Effector memory CD8-positive, alpha-beta T cell (primary cell): ENCODE measurements around the gene PRRG2.

Experiments
- ATAC-seq: fragments of 150-1000 bp; cut with Tn5 transposase; replicated peaks from 2 replicates; pipeline ENCODE4 v1.10.0; 2021; ENCODE audit warnings: mild to moderate bottlenecking, moderate library complexity
- DNase-seq, 3 experiments: peaks; one replicate each; pipeline ENCODE4 v3.0.0; 2021
- H3K27ac Mint-ChIP-seq, 2 donors: one replicate each; pipeline ENCODE4 v1.8.0; 2022; ENCODE audit warnings: mild to moderate bottlenecking in 2 of 2, mixed read lengths in 2 of 2, moderate library complexity in 2 of 2
- H3K27me3 Mint-ChIP-seq, 2 donors: one replicate each; pipeline ENCODE4 v1.8.0; 2022; ENCODE audit warnings: mixed read lengths in 2 of 2
- H3K36me3 Mint-ChIP-seq: one replicate; pipeline ENCODE4 v1.8.0; 2022; ENCODE audit warnings: mild to moderate bottlenecking, moderate library complexity, mixed read lengths; ENCODE audit not compliant: insufficient read depth
- H3K4me1 Mint-ChIP-seq, 2 donors: one replicate each; pipeline ENCODE4 v1.8.0; 2022; ENCODE audit warnings: low read depth in 2 of 2, mixed read lengths in 2 of 2
- H3K4me3 Mint-ChIP-seq, 2 donors: one replicate each; pipeline ENCODE4 v1.8.0; 2022; ENCODE audit warnings: mild to moderate bottlenecking in 2 of 2, mixed read lengths in 2 of 2, moderate library complexity in 2 of 2
- H3K9me3 Mint-ChIP-seq, 2 donors: one replicate each; pipeline ENCODE4 v1.8.0; 2022; ENCODE audit warnings: mixed read lengths in 2 of 2

Gene PRRG2

GRCh38 chr19:49595819-49596404, 14.8 kb downstream of the PRRG2 start:
- H3K27ac Mint-ChIP-seq = no peak overlapping the region
- H3K36me3 Mint-ChIP-seq = peaks cover 34% of the 10 kb centered on the region
- H3K9me3 Mint-ChIP-seq = no peaks in the 10 kb centered on the region
- no peak for ATAC-seq
- H3K4me1 Mint-ChIP-seq = peaks cover 29 to 37% of the 10 kb centered on the region in 2 donors
- H3K4me3 Mint-ChIP-seq = no peak overlapping the region
- DNase-seq = no peak
- H3K27me3 Mint-ChIP-seq = no peaks in the 10 kb centered on the region

DNA sequence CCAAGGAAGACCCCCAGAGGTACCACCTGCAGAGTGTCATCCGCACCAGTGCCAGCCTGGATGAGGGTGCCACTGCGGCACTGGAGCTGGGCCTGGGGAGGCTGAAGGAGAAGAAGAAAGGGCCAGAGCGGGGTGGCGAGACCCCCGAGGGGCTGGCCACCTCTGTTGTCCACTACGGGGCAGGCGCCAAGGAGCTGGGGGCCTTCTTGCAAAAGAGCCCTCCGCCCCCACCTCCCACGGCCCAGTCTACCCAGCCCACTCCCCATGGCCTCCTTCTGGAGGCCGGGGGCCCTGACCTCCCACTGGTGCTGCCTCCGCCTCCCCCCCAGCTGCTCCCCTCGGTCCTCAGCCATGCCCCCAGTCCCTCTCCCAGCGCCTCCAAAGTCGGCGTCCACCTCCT, 15.3 kb downstream of the PRRG2 start:
- Mint-ChIP-seq H3K27me3 (no peaks in the 10 kb centered on the region), H3K9me3 (no peaks in the 10 kb centered on the region), H3K4me3 (no peak overlapping the region), H3K36me3 (peaks cover 38% of the 10 kb centered on the region), H3K4me1 (peaks cover 32 to 40% of the 10 kb centered on the region in 2 donors), H3K27ac (no peak overlapping the region)
- ATAC-seq (no peak), DNase-seq (no peak)

GRCh38 chr19:49596954-49597702, 16.0 kb downstream of the PRRG2 start:
- Mint-ChIP-seq H3K4me3 (no peak overlapping the region), H3K9me3 (no peaks in the 10 kb centered on the region), H3K36me3 (peaks cover 38% of the 10 kb centered on the region), H3K27me3 (no peaks in the 10 kb centered on the region), H3K4me1 (peaks cover 31 to 39% of the 10 kb centered on the region in 2 donors), H3K27ac (peak overlapping the region in 1 of 2 donors; percentile 57)
- DNase-seq (no peak), ATAC-seq (no peak)

GRCh38 chr19:49597703-49597974, 16.5 kb downstream of the PRRG2 start:
- no peaks in the 10 kb centered on the region for H3K27me3 Mint-ChIP-seq
- no peaks in the 10 kb centered on the region for H3K9me3 Mint-ChIP-seq
- H3K27ac Mint-ChIP-seq = peak overlapping the region in 1 of 2 donors; percentile 57
- DNase-seq (no peak), ATAC-seq (no peak)
- peaks cover 26 to 34% of the 10 kb centered on the region in 2 donors for H3K4me1 Mint-ChIP-seq
- peaks cover 38% of the 10 kb centered on the region for H3K36me3 Mint-ChIP-seq
- no peak overlapping the region for H3K4me3 Mint-ChIP-seq

- no peak for DNase-seq
- Mint-ChIP-seq H3K36me3 (peaks cover 33% of the 10 kb centered on the region), H3K27ac (peak overlapping the region; percentile 65 to 88), H3K4me3 (no peak overlapping the region), H3K4me1 (peaks cover 15 to 20% of the 10 kb centered on the region in 2 donors), H3K9me3 (no peaks in the 10 kb centered on the region), H3K27me3 (no peaks in the 10 kb centered on the region)
- ATAC-seq = no peak
Observed at GRCh38 chr19:49599378-49600295, 18.5 kb downstream of the PRRG2 start.

GRCh38 chr19:49601482-49602038, 20.4 kb downstream of the PRRG2 start:
- DNase-seq = no peak
- Mint-ChIP-seq H3K27me3 (no peaks in the 10 kb centered on the region), H3K9me3 (no peaks in the 10 kb centered on the region), H3K4me1 (peaks cover 18 to 19% of the 10 kb centered on the region in 2 donors), H3K4me3 (no peak overlapping the region), H3K36me3 (peaks cover 33% of the 10 kb centered on the region), H3K27ac (no peak overlapping the region)
- no peak for ATAC-seq

DNA sequence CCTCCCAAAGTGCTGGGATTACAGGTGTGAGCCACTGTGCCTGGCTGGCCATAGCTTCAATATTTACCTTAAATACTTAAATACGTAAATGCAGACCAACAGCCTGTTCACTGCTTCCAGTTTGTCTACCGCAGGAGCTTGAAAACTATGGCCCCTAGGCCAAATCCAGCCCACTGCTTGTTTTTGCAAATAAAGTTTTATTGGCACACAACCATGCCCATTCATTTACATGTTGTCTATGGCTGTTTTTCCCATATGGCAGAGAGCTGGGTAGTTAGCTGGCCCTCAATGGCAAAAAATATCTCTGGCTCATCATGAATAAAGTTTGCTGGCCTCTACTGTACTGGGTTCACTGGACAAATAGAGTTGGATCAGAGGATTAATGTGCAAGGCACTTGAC, 21.7 kb downstream of the PRRG2 start:
- no peak overlapping the region for H3K4me3 Mint-ChIP-seq
- no peak overlapping the region for H3K27ac Mint-ChIP-seq
- H3K27me3 Mint-ChIP-seq = no peaks in the 10 kb centered on the region
- no peaks in the 10 kb centered on the region for H3K9me3 Mint-ChIP-seq
- H3K36me3 Mint-ChIP-seq = peaks cover 42% of the 10 kb centered on the region
- DNase-seq = no peak
- ATAC-seq = no peak
- H3K4me1 Mint-ChIP-seq = peaks cover 19 to 24% of the 10 kb centered on the region in 2 donors

DNA sequence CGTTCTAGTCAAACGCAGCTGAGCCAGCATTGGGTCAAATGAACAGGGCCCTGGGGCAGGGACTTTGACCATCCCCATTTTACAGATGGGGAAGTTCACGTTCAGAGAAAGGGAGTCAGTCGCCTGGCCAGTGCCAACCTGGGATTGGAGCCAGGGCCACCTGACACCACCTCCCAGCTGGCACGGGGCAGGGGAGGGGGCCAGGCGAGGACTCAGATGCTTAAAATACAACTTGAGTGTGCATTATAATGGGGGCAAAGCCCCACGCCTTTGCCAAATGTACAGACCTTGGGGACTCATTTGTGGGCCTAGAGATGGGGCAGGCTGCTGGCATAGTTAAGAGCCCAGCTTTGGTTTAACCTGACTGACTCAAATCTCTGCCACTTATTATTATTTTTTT, 24.5 kb downstream of the PRRG2 start:
- Mint-ChIP-seq H3K4me1 (peaks cover 15 to 22% of the 10 kb centered on the region in 2 donors), H3K9me3 (no peaks in the 10 kb centered on the region), H3K27ac (peak overlapping the region in 1 of 2 donors; percentile 17), H3K36me3 (peaks cover 63% of the 10 kb centered on the region), H3K4me3 (no peak overlapping the region), H3K27me3 (no peaks in the 10 kb centered on the region)
- DNase-seq (no peak), ATAC-seq (no peak)

DNA sequence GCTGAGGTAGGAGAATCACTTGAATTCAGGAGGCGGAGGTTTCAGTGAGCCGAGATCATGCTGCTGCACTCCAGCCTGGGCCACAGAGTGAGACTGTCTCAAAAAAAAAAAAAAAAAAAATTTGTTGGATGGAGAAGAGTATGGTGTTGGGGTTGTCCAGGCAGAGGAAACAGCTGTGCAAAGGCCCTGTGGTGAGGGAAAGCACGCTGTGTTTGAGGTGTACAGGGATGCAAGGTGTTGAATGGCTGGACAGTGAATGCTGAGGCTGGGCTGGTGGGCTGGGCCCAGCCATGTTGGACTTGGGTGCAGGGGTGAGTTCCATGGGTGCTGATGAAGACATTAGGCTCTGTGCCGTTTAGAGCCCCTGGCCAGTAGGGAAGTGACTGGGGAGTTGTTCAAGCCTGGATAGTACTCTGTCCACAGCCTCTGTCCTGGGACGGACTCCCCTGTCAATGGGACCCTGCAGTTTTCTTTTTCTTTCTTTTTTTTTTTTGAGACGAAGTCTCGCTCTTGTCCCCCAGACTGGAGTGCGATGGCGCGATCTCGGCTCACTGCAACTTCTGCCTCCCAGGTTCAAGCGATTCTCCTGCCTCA, 28.5 kb downstream of the PRRG2 start:
- Mint-ChIP-seq H3K27ac (no peak overlapping the region), H3K9me3 (no peaks in the 10 kb centered on the region)
- DNase-seq = no peak

GRCh38 chr19:49613374-49613773, 32.3 kb downstream of the PRRG2 start:
- Mint-ChIP-seq H3K27ac (peak overlapping the region; percentile 88 to 97), H3K4me1 (peaks cover 24 to 30% of the 10 kb centered on the region in 2 donors), H3K4me3 (peak overlapping the region; percentile 18 to 45), H3K9me3 (no peaks in the 10 kb centered on the region), H3K36me3 (peaks cover 74% of the 10 kb centered on the region), H3K27me3 (no peaks in the 10 kb centered on the region)
- DNase-seq (no peak), ATAC-seq (peak; percentile 23)

More for the DNA sequence above, 28.5 kb downstream of the PRRG2 start:
- Mint-ChIP-seq H3K4me3 (no peak overlapping the region), H3K36me3 (peaks cover 64% of the 10 kb centered on the region), H3K4me1 (peaks cover 27 to 29% of the 10 kb centered on the region in 2 donors), H3K27me3 (no peaks in the 10 kb centered on the region)
- ATAC-seq = no peak

GRCh38 chr19:49614096-49614833, 33.1 kb downstream of the PRRG2 start:
- peak; percentile 82 for ATAC-seq
- H3K4me3 Mint-ChIP-seq = peak overlapping the region; percentile 45 to 51
- H3K4me1 Mint-ChIP-seq = peaks cover 28 to 29% of the 10 kb centered on the region in 2 donors

GRCh38 chr19:49615861-49616260, 34.7 kb downstream of the PRRG2 start:
- ATAC-seq (no peak), DNase-seq (no peak)
- H3K36me3 Mint-ChIP-seq = peaks cover 72% of the 10 kb centered on the region
- H3K27me3 Mint-ChIP-seq = no peaks in the 10 kb centered on the region
- H3K9me3 Mint-ChIP-seq = no peaks in the 10 kb centered on the region
- no peak overlapping the region for H3K4me3 Mint-ChIP-seq
- H3K4me1 Mint-ChIP-seq = peaks cover 25 to 26% of the 10 kb centered on the region in 2 donors
- H3K27ac Mint-ChIP-seq = peak overlapping the region in 1 of 2 donors; percentile 97

More at GRCh38 chr19:49614096-49614833, 33.1 kb downstream of the PRRG2 start:
- no peaks in the 10 kb centered on the region for H3K9me3 Mint-ChIP-seq
- H3K36me3 Mint-ChIP-seq = peaks cover 74% of the 10 kb centered on the region
- peak in 1 of 3 experiments; percentile 15 for DNase-seq
- peak overlapping the region; percentile 88 to 97 for H3K27ac Mint-ChIP-seq
- no peaks in the 10 kb centered on the region for H3K27me3 Mint-ChIP-seq
